ENCODE measurements around the gene CYS1.
"Not testable (repeated sequence)": the region's sequence is repeated elsewhere in the genome, so short reads cannot be mapped to it uniquely, and the experiment has no call there.

The CYS1 gene

GRCh38 chr2:10094271-10094814, 14.1 kb upstream of the CYS1 start:
- TF ChIP-seq CTCF (IDR thresholded peaks at IDR 0.05; ENCODE audit: control extremely low read depth, extremely low read depth, low read depth, missing control alignments), result no peak
- POLR2A ChIA-PET, result no interaction called here
- no peak for DNase-seq (ENCODE audit: extremely low spot score)
- CTCF ChIA-PET, result interaction anchor here (0.9 to 21.6 kb wide), 6 partner anchors 20 to 341 kb away, joined by 3 to 390 read pairs (median 3); partner anchors contain the start of gene CYS1

GRCh38 chr2:10091889-10092244, 11.7 kb upstream of the CYS1 start:
- DNase-seq (ENCODE audit: extremely low spot score); POLR2A ChIA-PET: not testable (repeated sequence)
- CTCF ChIA-PET, result interaction anchor here (1.0 to 21.6 kb wide), 9 partner anchors 10 to 343 kb away, joined by 3 to 390 read pairs (median 4); partner anchors contain the start of gene CYS1

DNA sequence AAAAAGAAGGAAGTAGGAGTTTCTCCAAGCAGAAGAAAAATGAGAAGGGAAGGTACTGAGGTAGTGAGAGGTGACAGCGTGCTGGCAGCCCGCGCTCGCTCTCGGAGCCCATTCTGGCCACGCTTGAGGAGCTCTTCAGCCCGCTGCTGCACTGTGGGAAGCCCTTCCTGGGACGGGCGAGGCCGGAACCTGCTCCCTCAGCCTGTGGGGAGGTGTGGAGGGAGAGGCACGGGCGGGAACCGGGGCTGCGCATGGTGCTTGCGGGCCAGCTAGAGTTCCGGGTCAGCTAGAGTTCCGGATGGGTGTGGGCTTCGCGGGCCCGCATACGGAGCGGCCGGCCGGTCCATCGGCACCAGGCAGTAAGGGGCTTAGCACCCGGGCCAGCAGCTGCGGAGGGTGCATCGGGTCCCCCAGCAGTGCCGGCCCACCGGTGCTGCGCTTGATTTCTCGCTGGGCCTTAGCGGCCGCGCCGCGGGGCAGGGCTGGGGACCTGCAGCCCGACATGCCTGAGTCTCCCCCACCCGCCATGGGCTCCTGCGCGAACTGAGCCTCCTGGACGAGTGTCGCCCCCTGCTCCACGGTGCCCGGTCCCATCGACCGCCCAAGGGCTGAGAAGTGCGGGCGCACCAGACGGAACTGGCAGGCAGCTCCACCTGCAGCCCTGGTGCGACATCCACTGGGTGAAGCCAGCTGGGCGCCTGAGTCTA, 11.1 kb upstream of the CYS1 start:
- CTCF ChIA-PET, result interaction anchor here (1.0 to 21.6 kb wide), 8 partner anchors 11 to 344 kb away, joined by 4 to 390 read pairs (median 6); partner anchors contain the start of gene CYS1
- POLR2A ChIA-PET, result no interaction called here
- DNase-seq (ENCODE audit: extremely low spot score), result no peak
- peak; percentile 14 for TF ChIP-seq CTCF (IDR thresholded peaks at IDR 0.05; ENCODE audit: control extremely low read depth, extremely low read depth, low read depth, missing control alignments)

GRCh38 chr2:10089565-10090190, 9.5 kb upstream of the CYS1 start:
- ChIA-PET POLR2A (no interaction called here), CTCF (interaction anchor here (1.2 to 21.6 kb wide), 5 partner anchors 8 to 320 kb away, joined by 4 to 390 read pairs (median 5); partner anchors contain the start of gene CYS1)
- DNase-seq (ENCODE audit: extremely low spot score), result no peak
- TF ChIP-seq CTCF (IDR thresholded peaks at IDR 0.05; ENCODE audit: control extremely low read depth, extremely low read depth, low read depth, missing control alignments), result no peak

DNA sequence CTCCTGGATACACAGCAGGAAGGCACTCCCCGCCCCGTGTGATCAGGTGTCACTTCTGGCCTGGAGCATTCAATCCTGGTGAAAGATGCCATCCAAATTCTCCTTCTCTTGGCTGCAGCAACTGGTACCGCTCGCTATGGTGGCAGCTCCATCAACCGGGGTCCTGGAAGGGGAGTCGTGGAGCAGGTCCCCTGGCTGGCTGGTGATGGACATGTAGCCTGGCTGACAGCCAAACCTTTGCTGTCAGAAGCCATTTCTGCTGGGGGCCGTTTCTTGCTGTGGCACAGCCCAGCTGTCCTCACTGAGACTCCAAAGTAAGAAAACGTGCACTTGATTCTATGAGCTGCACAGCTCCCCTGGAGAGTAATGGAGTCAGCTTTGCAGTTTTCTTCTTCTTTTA, 7.1 kb upstream of the CYS1 start:
- CTCF ChIA-PET, result interaction anchor here (1.2 to 21.6 kb wide), 4 partner anchors 9 to 348 kb away, joined by 3 to 390 read pairs (median 9); partner anchors contain the start of gene CYS1
- no peak for TF ChIP-seq CTCF (IDR thresholded peaks at IDR 0.05; ENCODE audit: control extremely low read depth, extremely low read depth, low read depth, missing control alignments)
- no peak for DNase-seq (ENCODE audit: extremely low spot score)
- POLR2A ChIA-PET, result no interaction called here

DNA sequence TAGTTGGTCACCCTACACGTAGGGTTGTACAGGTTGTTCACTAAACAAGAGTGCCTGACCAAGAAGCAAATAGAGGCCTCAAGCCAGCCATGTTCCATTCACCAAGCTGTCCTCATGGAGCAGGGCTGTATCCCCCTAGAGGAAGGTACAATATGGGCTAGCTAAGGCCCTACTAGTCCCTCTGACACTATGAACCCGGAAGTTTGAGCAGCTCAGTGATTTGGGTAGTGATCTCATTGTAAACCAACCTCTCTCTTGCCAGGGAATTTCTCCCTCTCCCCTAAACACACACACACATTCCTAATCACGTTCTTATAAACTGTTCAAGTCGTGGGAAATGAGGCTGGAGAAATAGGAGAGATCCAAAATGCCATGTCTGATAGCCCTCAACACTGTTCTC, 6.7 kb upstream of the CYS1 start:
- ChIA-PET CTCF (interaction anchor here (1.2 to 21.6 kb wide), 4 partner anchors 10 to 348 kb away, joined by 3 to 390 read pairs (median 9); partner anchors contain the start of gene CYS1), POLR2A (no interaction called here)
- no peak for DNase-seq (ENCODE audit: extremely low spot score)
- no peak for TF ChIP-seq CTCF (IDR thresholded peaks at IDR 0.05; ENCODE audit: control extremely low read depth, extremely low read depth, low read depth, missing control alignments)

DNA sequence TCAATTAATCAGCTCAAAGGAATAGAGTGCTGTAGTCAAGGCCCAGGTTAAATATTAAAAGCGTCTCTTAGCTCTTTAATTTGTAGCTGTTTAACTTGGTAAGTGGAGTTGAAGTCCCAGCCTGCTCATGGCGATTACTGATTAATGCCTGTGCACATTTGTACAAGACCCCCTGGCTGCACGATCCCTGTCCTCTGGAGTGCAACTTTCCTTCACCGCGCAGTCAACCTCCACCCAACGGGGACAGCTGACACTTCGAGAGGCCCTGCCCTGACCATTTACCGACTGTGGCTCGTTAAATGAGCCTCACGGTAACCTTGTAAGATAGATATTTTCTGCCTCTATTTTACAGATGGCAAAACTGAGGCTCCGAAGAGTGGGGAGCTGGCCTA, 5.5 kb upstream of the CYS1 start:
- no peak for DNase-seq (ENCODE audit: extremely low spot score)
- ChIA-PET POLR2A (no interaction called here), CTCF (interaction anchor here (0.7 to 21.6 kb wide), 13 partner anchors 11 to 364 kb away, joined by 3 to 390 read pairs (median 4); partner anchors contain the start of gene CYS1)
- TF ChIP-seq CTCF (IDR thresholded peaks at IDR 0.05; ENCODE audit: control extremely low read depth, extremely low read depth, low read depth, missing control alignments), result no peak

All from GM10248 (cell line).